HG02642 (cell line): ENCODE results near the gene CCDC148.

ENCODE experiments used
- ATAC-seq: cut with Tn5 transposase; IDR thresholded peaks from one replicate; pipeline ENCODE4 v1.9.1; 2021; ENCODE audit warnings: mild to moderate bottlenecking; ENCODE audit not compliant: unreplicated experiment, poor library complexity

CCDC148 gene

GRCh38 chr2:158456309-158457066 is at the start of gene CCDC148, which contains the start of gene PKP4:
CCDC148 (minus strand) TSS chr2:158456753; CDS start chr2:158456439, 314 bp downstream.
PKP4 (plus strand) TSS chr2:158456952; CDS start chr2:158533185, 76,233 bp downstream.
- peak; percentile 96 for ATAC-seq

- no peak for ATAC-seq
These were observed 48.9 kb upstream of the CCDC148 start for GRCh38 chr2:158505448-158505934.

- ATAC-seq: no peak
These were observed 47.5 kb upstream of the CCDC148 start for GRCh38 chr2:158504088-158504487.

- ATAC-seq: no peak
These were observed 46.4 kb upstream of the CCDC148 start for GRCh38 chr2:158502974-158503373.

- ATAC-seq: no peak
These were observed 44.7 kb upstream of the CCDC148 start for GRCh38 chr2:158501301-158501700.

- no peak for ATAC-seq
These were observed 43.8 kb upstream of the CCDC148 start for GRCh38 chr2:158500333-158500732.

GRCh38 chr2:158499383-158499782 is 42.8 kb upstream of the CCDC148 start:
- ATAC-seq: no peak

- ATAC-seq: no peak
These were observed 42.2 kb upstream of the CCDC148 start for GRCh38 chr2:158498749-158499136.

- ATAC-seq: no peak
These were observed 41.6 kb upstream of the CCDC148 start for GRCh38 chr2:158498043-158498748.

- ATAC-seq: no peak
These were observed 40.9 kb upstream of the CCDC148 start for GRCh38 chr2:158497486-158497885.

- ATAC-seq: no peak
These were observed 40.4 kb upstream of the CCDC148 start for GRCh38 chr2:158496986-158497385.

- ATAC-seq: no peak
These were observed 38.6 kb upstream of the CCDC148 start for GRCh38 chr2:158495175-158495574.

- no peak for ATAC-seq
These were observed 36.9 kb upstream of the CCDC148 start for GRCh38 chr2:158493458-158493857.

GRCh38 chr2:158491072-158491471 is 34.5 kb upstream of the CCDC148 start:
- ATAC-seq: no peak

- no peak for ATAC-seq
These were observed 33.0 kb upstream of the CCDC148 start for GRCh38 chr2:158489366-158490112.

- no peak for ATAC-seq
These were observed 32.1 kb upstream of the CCDC148 start for GRCh38 chr2:158488442-158489216.

GRCh38 chr2:158487419-158487818 is 30.9 kb upstream of the CCDC148 start:
- ATAC-seq: no peak

- no peak for ATAC-seq
These were observed 30.4 kb upstream of the CCDC148 start for GRCh38 chr2:158486970-158487325.

GRCh38 chr2:158486150-158486969 is 29.8 kb upstream of the CCDC148 start:
- ATAC-seq: no peak
